Measurements from ENCODE around the gene LDHB. TPM values are rescaled to one million over a fixed set of nuclear protein-coding genes. Genes with fewer than 3 reads are reported as not detected.

The LDHB gene
- 100 to 1,000 TPM; 355 to 424 (median 379) TPM for total RNA-seq
- 100 to 1,000 TPM; 217 to 404 (median 223) TPM for polyA plus RNA-seq

DNA sequence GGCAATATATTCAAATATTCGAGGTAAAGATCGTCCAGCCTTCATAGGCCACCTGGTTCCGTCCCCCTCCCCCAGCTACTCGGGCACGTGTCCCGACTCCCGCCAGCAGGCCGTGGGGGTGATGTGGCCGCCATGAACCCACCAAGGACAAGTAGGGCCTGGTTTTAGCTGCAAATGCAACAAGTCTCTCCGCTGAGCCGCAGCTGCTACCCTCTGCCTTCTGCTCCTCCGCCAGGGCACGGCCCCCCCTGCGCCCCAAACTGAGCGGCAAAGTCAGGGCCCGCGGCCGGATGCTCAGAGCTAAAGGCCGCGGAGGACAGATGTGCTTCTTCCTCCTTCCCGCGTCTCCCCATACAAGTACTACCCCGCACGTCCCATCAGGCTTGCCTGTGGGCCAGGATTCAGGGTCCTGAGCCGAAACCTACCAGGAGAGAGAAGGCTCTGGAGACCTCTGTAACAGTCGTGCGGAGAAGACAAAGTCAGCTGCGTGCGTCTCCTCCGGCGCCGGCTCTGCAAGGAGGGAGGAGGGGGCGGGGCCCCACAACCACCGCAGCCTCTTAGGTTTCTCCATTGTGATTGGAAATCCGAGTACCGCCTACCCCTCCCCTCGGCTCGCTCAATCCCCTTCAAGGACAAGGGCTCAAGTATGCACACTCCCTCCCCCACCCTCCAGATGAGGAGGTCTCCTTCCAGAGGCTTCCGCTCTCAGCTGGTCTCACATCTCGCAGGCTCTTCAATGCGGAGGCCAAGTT lies at the start of gene LDHB:
LDHB (minus strand) TSS at position 517 of the 752 bp plus-strand sequence. CDS start 3,171 bp downstream, outside the sequence.
- 0 to 1% methylated on average over 41 of the region's 41 CpGs for WGBS, 2 donors
- H3K27ac ChIP-seq: peak within 1 kb of the TSS; percentile 94 to 97 (median 95)
- peak; percentile 99 for DNase-seq
- no peaks in the 10 kb centered on the region for H3K9me3 ChIP-seq
- H3K4me1 ChIP-seq: peaks cover 0 to 36% (median 9%) of the 10 kb centered on the region in 4 donors
- H3K36me3 ChIP-seq: peaks cover 0 to 24% (median 8%) of the 10 kb centered on the region in 4 donors
- intact Hi-C loops (cut with DNase I): loop anchor here (5.0 to 10.0 kb wide), 3 partner anchors 155 to 965 kb away; partner anchors contain the start of genes GOLT1B, PYROXD1 and RECQL
- H3K4me3 ChIP-seq: peak within 1 kb of the TSS; percentile 69 to 88 (median 78)
- TF ChIP-seq EP300 (IDR thresholded peaks at IDR 0.05) (no peak), POLR2AphosphoS5 (IDR thresholded peaks at IDR 0.05) (peak; percentile 98 to 100 (median 98)), POLR2A (IDR thresholded peaks at IDR 0.05) (peak; percentile 97 to 98)
- TF ChIP-seq, protein P1, sequence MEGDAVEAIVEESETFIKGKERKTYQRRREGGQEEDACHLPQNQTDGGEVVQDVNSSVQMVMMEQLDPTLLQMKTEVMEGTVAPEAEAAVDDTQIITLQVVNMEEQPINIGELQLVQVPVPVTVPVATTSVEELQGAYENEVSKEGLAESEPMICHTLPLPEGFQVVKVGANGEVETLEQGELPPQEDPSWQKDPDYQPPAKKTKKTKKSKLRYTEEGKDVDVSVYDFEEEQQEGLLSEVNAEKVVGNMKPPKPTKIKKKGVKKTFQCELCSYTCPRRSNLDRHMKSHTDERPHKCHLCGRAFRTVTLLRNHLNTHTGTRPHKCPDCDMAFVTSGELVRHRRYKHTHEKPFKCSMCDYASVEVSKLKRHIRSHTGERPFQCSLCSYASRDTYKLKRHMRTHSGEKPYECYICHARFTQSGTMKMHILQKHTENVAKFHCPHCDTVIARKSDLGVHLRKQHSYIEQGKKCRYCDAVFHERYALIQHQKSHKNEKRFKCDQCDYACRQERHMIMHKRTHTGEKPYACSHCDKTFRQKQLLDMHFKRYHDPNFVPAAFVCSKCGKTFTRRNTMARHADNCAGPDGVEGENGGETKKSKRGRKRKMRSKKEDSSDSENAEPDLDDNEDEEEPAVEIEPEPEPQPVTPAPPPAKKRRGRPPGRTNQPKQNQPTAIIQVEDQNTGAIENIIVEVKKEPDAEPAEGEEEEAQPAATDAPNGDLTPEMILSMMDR (IDR thresholded peaks at IDR 0.05): no peak
- no peaks in the 10 kb centered on the region for H3K27me3 ChIP-seq

DNA sequence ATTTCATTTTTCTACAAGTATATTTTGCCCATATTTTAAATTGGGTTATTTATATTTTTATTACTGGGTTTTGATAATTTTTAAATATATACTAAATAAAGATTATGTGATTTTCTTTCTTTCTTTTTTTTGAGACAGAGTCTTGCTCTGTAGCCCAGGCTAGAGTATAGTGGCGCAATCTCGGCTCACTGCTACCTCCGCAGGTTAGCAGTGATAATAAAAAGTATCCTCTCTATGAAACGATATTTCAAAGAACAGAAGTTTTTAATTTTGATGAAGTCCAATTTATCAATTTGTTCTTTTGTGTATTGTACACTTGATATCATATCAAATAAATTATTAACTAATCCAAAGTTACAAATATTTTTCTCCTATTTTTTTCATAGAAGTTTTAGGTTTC lies 47.2 kb upstream of the LDHB start:
- Histone ChIP-seq H3K4me1 (peaks cover 0 to 8% (median 0%) of the 10 kb centered on the region in 4 donors), H3K27ac (no peak overlapping the region), H3K9me3 (no peaks in the 10 kb centered on the region), H3K36me3 (no peaks in the 10 kb centered on the region), H3K4me3 (no peak overlapping the region), H3K27me3 (no peaks in the 10 kb centered on the region)
- DNase-seq: no peak
- TF ChIP-seq POLR2AphosphoS5 (IDR thresholded peaks at IDR 0.05) (no peak), POLR2A (IDR thresholded peaks at IDR 0.05) (no peak), EP300 (IDR thresholded peaks at IDR 0.05) (no peak)
- TF ChIP-seq, protein P1 (IDR thresholded peaks at IDR 0.05): no peak
- intact Hi-C loops (cut with DNase I): loop anchor here (10.0 kb wide), 1 partner anchor 130 kb away; no protein-coding TSS in a partner anchor
- WGBS, 2 donors: 94 to 96% methylated on average over 4 of the region's 4 CpGs

DNA sequence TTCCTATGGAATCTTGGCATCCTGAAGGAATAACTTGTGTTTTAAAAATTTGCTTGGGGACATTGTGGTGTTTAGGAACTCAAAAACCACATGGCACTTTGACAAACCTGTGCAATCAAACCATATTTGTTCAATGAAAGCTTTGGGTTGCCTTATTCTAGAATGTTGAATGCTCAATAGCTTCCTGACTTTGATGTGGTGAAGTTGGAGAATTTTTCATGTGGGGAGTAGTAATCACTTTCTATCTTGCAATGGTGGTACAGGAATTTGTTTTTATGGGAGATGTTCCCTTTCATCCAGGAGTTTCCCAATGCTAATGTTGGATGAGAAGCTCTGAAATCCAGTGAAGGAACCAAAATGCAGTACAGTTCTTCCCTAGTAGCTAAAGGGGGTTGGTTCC lies 42.2 kb upstream of the LDHB start:
- Histone ChIP-seq H3K4me1 (peaks cover 0 to 5% (median 2%) of the 10 kb centered on the region in 4 donors), H3K27ac (no peak overlapping the region), H3K36me3 (no peaks in the 10 kb centered on the region), H3K4me3 (no peak overlapping the region), H3K9me3 (no peaks in the 10 kb centered on the region), H3K27me3 (no peaks in the 10 kb centered on the region)
- DNase-seq: no peak
- intact Hi-C loops (cut with DNase I): loop anchor here (2.0 to 10.0 kb wide), 3 partner anchors 72 to 243 kb away; partner anchors contain the start of gene KCNJ8
- TF ChIP-seq POLR2A (IDR thresholded peaks at IDR 0.05) (no peak), POLR2AphosphoS5 (IDR thresholded peaks at IDR 0.05) (no peak), EP300 (IDR thresholded peaks at IDR 0.05) (no peak)
- TF ChIP-seq, protein P1 (IDR thresholded peaks at IDR 0.05): no peak

DNA sequence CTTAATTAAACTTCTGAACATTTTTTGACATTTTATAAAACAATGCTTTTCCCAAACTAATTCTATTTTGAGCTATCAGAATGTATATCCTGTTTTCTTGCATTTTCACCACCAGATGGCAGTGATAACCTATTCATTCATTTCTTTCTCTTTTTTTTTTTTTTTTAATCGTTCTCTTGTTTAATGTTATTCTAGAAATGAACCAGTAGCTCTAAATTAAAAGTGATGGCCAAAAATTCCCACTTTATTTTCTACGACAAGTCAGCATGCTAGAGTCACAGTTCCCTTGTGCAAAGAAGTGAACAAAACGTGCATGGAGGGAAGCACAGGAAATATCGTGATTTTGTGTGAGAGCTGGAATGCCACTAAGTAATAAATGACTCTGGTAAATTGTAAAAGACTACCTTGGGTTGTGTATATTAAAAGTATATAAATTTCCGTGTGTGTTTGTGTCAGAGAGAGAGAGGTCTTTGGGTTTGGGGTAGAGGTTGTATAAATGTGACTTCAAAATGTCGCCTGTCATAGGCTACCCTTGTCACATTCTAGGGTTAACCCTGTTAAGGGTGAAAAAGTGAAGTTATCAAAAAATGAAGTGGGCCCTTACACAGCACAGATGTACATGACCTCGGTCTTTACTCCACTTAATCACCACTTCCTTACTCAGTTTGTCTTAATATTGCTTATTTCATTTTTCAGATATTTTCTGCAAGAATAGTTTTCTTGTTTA lies 40.4 kb upstream of the LDHB start:
- TF ChIP-seq, protein P1 (IDR thresholded peaks at IDR 0.05): peak; percentile 43 to 71 (median 53)
- no peak for TF ChIP-seq EP300 (IDR thresholded peaks at IDR 0.05)
- Histone ChIP-seq H3K27me3 (no peaks in the 10 kb centered on the region), H3K36me3 (no peaks in the 10 kb centered on the region), H3K4me1 (peaks cover 0 to 5% (median 2%) of the 10 kb centered on the region in 4 donors), H3K9me3 (no peaks in the 10 kb centered on the region), H3K27ac (no peak overlapping the region), H3K4me3 (peak overlapping the region in 1 of 4 donors; percentile 19)
- intact Hi-C loops (cut with DNase I): loop anchor here (1.0 to 5.0 kb wide), 4 partner anchors 74 to 323 kb away; partner anchors contain the start of gene KCNJ8
- 22 to 27% methylated on average over 7 of the region's 7 CpGs for WGBS, 2 donors
- DNase-seq: no peak

All from sigmoid colon (tissue), 7 donors.